Measurements from ENCODE around the gene COPA.

DNA sequence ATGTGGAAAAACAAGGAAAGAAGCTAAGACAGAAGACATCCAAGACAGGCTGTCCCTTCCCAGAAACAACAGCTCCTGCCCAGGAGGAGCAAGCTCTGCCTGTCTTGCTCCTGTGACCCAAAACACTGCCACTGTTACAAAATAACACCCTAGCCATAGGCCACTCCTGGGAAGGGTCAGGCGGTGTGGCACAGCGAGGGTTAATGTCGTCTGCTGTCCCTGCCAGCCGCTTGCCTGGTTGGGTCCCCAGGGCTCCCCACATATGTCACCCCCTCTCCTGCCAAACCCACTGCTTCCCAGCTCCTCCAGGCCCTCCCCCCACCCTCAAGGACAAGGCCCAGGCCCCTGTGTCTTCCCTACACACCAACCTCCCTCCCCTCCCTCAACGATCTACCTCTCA, 20.0 kb upstream of the COPA start:
- TF ChIP-seq, protein P1, sequence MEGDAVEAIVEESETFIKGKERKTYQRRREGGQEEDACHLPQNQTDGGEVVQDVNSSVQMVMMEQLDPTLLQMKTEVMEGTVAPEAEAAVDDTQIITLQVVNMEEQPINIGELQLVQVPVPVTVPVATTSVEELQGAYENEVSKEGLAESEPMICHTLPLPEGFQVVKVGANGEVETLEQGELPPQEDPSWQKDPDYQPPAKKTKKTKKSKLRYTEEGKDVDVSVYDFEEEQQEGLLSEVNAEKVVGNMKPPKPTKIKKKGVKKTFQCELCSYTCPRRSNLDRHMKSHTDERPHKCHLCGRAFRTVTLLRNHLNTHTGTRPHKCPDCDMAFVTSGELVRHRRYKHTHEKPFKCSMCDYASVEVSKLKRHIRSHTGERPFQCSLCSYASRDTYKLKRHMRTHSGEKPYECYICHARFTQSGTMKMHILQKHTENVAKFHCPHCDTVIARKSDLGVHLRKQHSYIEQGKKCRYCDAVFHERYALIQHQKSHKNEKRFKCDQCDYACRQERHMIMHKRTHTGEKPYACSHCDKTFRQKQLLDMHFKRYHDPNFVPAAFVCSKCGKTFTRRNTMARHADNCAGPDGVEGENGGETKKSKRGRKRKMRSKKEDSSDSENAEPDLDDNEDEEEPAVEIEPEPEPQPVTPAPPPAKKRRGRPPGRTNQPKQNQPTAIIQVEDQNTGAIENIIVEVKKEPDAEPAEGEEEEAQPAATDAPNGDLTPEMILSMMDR (IDR thresholded peaks at IDR 0.05): no peak
- TF ChIP-seq ZFX (IDR thresholded peaks at IDR 0.05; ENCODE audit: borderline replicate concordance): no peak

Data from 22Rv1 (cell line).